LNCAP (cell line): ENCODE results near the gene OR10A2.

Experiments used
- TF ChIP-seq, protein P1 (sequence below): fragments of 450-650 bp; IDR thresholded peaks from 2 replicates; pipeline ENCODE4 v1.5.1; 2017; ENCODE audit warnings: mild to moderate bottlenecking

The OR10A2 gene

DNA sequence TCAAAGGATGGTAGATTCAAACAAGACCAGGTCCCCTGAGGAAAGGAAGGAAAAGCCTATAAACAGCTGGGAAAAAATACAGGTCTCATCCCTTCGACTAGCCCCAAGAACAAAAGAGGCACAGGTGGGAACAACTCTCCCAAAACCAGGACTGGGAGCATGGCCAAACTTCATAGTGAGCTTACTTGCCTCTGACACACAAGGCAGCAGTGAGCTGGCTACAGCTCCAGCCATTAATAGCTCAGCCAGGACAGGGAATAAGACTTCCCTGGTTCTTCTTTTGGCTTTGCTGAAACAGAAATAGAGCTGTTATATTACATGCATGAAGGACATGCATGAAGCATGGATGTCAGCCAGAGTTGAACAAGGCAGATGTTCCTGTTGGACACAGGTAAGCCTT, at the start of gene OR10A2:
Gene OR10A2, plus strand, starts transcription at position 97 of the 400 bp plus-strand sequence. CDS start 6,698 bp downstream, outside the sequence.
- TF ChIP-seq, protein P1, sequence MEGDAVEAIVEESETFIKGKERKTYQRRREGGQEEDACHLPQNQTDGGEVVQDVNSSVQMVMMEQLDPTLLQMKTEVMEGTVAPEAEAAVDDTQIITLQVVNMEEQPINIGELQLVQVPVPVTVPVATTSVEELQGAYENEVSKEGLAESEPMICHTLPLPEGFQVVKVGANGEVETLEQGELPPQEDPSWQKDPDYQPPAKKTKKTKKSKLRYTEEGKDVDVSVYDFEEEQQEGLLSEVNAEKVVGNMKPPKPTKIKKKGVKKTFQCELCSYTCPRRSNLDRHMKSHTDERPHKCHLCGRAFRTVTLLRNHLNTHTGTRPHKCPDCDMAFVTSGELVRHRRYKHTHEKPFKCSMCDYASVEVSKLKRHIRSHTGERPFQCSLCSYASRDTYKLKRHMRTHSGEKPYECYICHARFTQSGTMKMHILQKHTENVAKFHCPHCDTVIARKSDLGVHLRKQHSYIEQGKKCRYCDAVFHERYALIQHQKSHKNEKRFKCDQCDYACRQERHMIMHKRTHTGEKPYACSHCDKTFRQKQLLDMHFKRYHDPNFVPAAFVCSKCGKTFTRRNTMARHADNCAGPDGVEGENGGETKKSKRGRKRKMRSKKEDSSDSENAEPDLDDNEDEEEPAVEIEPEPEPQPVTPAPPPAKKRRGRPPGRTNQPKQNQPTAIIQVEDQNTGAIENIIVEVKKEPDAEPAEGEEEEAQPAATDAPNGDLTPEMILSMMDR = no peak

DNA sequence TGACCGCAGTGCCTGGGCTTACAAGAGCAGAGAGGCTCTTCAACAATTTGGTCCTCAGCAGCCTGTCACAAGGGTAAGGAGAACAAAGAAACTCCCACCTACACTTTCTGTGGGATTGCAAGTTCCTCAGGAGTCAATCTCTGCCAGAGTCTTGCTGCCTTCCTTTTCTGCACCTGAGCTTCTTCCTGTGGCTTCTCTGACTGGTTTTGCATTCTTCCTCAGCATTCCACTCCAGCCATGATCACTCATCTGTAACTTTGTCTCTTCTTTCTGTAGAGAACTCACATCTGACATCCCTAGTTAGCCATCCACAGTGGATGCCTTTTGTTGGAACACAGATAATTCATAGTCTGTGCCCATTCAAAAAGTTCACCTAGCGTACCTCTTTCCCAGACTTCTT, 49.2 kb upstream of the OR10A2 start:
- TF ChIP-seq, protein P1 = no peak

DNA sequence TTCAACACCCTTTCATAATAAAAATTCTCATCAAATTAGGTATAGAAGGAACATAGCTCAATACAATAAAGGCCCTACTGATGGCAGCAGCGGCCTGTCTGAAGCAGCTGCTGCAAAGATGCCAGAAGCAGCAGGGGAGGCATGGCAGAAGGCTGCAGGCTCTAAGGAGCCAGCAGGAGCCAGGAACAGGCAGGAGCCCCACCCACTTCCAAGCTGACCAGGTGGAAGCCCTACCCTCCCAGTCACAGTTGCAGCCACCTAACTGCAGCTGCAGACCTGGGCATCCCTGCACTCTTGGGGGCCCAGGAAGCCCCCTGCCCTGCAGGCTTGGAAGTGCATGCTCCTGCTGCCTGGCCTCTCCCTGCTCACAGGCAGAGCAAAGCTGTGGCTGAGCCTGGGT, 45.2 kb upstream of the OR10A2 start:
- TF ChIP-seq, protein P1 = no peak

- TF ChIP-seq, protein P1 = no peak
These were observed 43.9 kb upstream of the OR10A2 start for GRCh38 chr11:6818967-6819366.

DNA sequence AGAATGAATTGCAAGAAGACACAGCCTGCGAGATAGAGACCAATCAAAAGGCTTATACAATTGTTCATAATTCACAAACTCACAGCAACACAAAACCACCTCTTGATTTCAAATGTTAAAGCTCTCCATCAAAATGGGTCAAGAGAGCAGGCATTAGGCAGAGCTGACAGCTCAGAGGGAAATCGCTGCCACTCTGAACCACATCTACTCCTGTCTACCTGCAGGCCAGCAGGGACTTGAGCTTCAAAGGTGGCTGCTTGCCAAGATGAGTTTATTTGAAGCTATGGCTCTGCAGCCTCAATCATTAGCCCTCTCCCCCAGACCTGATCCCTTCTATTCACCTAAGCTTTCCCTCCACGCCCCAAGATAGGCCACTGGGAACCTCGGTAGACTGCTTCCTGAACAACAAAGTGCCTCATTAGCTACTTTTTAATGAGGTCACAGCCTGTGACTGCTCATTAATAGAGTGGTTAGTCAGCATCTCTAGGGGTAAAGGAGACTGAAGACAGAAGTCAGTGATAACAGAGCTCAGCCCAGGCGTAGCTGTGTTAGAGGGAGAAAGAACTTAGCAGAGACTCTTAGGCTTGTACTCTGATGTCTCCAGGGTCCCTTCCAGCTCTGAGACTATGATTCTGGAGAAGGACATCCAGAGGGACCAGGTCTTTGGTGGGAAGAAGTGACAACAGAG, 38.6 kb upstream of the OR10A2 start:
- TF ChIP-seq, protein P1 = no peak

GRCh38 chr11:6825231-6825744, 37.6 kb upstream of the OR10A2 start:
- TF ChIP-seq, protein P1 = no peak

GRCh38 chr11:6828103-6828502, 34.8 kb upstream of the OR10A2 start:
- TF ChIP-seq, protein P1 = no peak
